ENCODE data around the gene SLC26A9.
"Not testable (repeated sequence)": the region's sequence is repeated elsewhere in the genome, so short reads cannot be mapped to it uniquely, and the experiment has no call there.

- TF ChIP-seq, protein P1, sequence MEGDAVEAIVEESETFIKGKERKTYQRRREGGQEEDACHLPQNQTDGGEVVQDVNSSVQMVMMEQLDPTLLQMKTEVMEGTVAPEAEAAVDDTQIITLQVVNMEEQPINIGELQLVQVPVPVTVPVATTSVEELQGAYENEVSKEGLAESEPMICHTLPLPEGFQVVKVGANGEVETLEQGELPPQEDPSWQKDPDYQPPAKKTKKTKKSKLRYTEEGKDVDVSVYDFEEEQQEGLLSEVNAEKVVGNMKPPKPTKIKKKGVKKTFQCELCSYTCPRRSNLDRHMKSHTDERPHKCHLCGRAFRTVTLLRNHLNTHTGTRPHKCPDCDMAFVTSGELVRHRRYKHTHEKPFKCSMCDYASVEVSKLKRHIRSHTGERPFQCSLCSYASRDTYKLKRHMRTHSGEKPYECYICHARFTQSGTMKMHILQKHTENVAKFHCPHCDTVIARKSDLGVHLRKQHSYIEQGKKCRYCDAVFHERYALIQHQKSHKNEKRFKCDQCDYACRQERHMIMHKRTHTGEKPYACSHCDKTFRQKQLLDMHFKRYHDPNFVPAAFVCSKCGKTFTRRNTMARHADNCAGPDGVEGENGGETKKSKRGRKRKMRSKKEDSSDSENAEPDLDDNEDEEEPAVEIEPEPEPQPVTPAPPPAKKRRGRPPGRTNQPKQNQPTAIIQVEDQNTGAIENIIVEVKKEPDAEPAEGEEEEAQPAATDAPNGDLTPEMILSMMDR (IDR thresholded peaks at IDR 0.05) = not testable (repeated sequence)
- not testable (repeated sequence) for TF ChIP-seq POLR2A (IDR thresholded peaks at IDR 0.05)
These were observed 53.5 kb downstream of the SLC26A9 start for GRCh38 chr1:205889706-205890105.
